B cell (primary cell): ENCODE measurements around the gene SORL1. TPM values are rescaled to one million over a fixed set of nuclear protein-coding genes. Genes with fewer than 3 reads are reported as not detected.
A peak's percentile ranks its signal among the peaks of the same experiment; 100 is the strongest.

ENCODE experiments used
- ATAC-seq: fragments of 200-7000 bp; cut with Tn5 transposase; one replicate; pipeline ENCODE4 v1.10.0; 2021; ENCODE audit warnings: low read depth, mild to moderate bottlenecking, moderate number of reproducible peaks, moderate library complexity
- CTCF ChIA-PET: fragments of 350-600 bp; sonication (Branson Sonifier 250); formaldehyde crosslinking; loops from one replicate; lab custom pipeline; 2021; ENCODE audit warnings: antibody characterized with exemption, inconsistent platforms; lab: Charles Lee
- POLR2A ChIA-PET: fragments of 350-600 bp; sonication (Branson Sonifier 250); formaldehyde crosslinking; loops from one replicate; lab custom pipeline; 2021; ENCODE audit warnings: antibody characterized with exemption; lab: Charles Lee
- DNase-seq: peaks from one replicate; pipeline ENCODE4 v3.0.0; 2013
- H2AFZ ChIP-seq: 2 replicates; pipeline ENCODE4 v1.6.1; 2012; ENCODE audit warnings: mild to moderate bottlenecking, low read depth, low read length; ENCODE audit not compliant: insufficient read depth, poor library complexity, severe bottlenecking
- H3K27ac ChIP-seq, 2 donors: 1 replicate in 1 of 2; 2 replicates in 1 of 2; pipeline ENCODE4 v1.5.1; 2012 to 2013; ENCODE audit warnings: low read length in 2 of 2, mild to moderate bottlenecking in 2 of 2, moderate library complexity in 1 of 2
- H3K27me3 ChIP-seq, 4 experiments: fragments of 200-600 bp in 1 of 4; sonication (generic) in 1 of 4; replicated peaks in 1 of 4; 1 replicate in 2 of 4; 2 replicates in 2 of 4; pipeline versions ENCODE4 v1.6.1 to v1.7.0; 2013 to 2016; ENCODE audit warnings: low read length in 3 of 4, mild to moderate bottlenecking in 2 of 4, mixed read lengths in 1 of 4, moderate library complexity in 1 of 4; ENCODE audit not compliant: insufficient read depth in 4 of 4, control insufficient read depth in 3 of 4; ENCODE audit errors: control extremely low read depth in 1 of 4
- H3K36me3 ChIP-seq, 2 experiments: replicated peaks in 1 of 2; 1 replicate in 1 of 2; 2 replicates in 1 of 2; pipeline versions ENCODE4 v1.6.1 to v1.7.1; 2013; ENCODE audit warnings: low read length in 1 of 2; ENCODE audit not compliant: insufficient read depth in 2 of 2, control insufficient read depth in 1 of 2; ENCODE audit errors: control extremely low read depth in 1 of 2, extremely low read depth in 1 of 2
- H3K4me1 ChIP-seq, 2 donors: fragments of 200-600 bp in 1 of 2; sonication (generic) in 1 of 2; 1 replicate in 1 of 2; 2 replicates in 1 of 2; pipeline versions ENCODE4 v1.5.1 to v1.6.1; 2013 to 2017; ENCODE audit warnings: low read length in 2 of 2; ENCODE audit not compliant: control insufficient read depth in 2 of 2, insufficient read depth in 2 of 2
- H3K4me2 ChIP-seq: replicated peaks from 2 replicates; pipeline ENCODE3; 2012; ENCODE audit warnings: mild to moderate bottlenecking, low read depth, low read length; ENCODE audit not compliant: poor library complexity, severe bottlenecking
- H3K4me3 ChIP-seq, 5 experiments: fragments of 200-600 bp in 1 of 5; sonication (generic) in 1 of 5; 1 replicate in 3 of 5; 2 replicates in 2 of 5; pipeline versions ENCODE4 v1.5.1 to v1.7.0; 2011 to 2016; ENCODE audit warnings: low read length in 4 of 5, mild to moderate bottlenecking in 4 of 5, low read depth in 2 of 5, control low read depth in 1 of 5, moderate library complexity in 1 of 5; ENCODE audit not compliant: insufficient read depth in 1 of 5; ENCODE audit errors: control extremely low read depth in 1 of 5, extremely low read depth in 1 of 5
- H3K79me2 ChIP-seq: fragments of 200-600 bp; sonication (generic); one replicate; pipeline ENCODE4 v1.6.0; 2016; ENCODE audit warnings: low read length; ENCODE audit not compliant: control insufficient read depth, insufficient read depth
- H3K9ac ChIP-seq: fragments of 200-600 bp; sonication (generic); 2 replicates; pipeline ENCODE4 v1.6.1; 2017; ENCODE audit warnings: mild to moderate bottlenecking, low read length, moderate library complexity
- H3K9me3 ChIP-seq, 3 donors: one replicate each; pipeline versions ENCODE4 v1.6.1 to v1.7.1; 2013; ENCODE audit warnings: low read length in 2 of 3; ENCODE audit not compliant: control insufficient read depth in 2 of 3, insufficient read depth in 1 of 3; ENCODE audit errors: control extremely low read depth in 1 of 3
- H4K20me1 ChIP-seq: 2 replicates; pipeline ENCODE4 v1.6.0; 2012; ENCODE audit warnings: mild to moderate bottlenecking, low read length; ENCODE audit not compliant: insufficient read depth, control insufficient read depth, poor library complexity, severe bottlenecking
- H3K27ac Mint-ChIP-seq: one replicate; pipeline ENCODE4 v1.8.0; 2021; ENCODE audit warnings: mixed read lengths
- H3K27me3 Mint-ChIP-seq: one replicate; pipeline ENCODE4 v1.8.0; 2021; ENCODE audit warnings: mixed read lengths
- H3K4me1 Mint-ChIP-seq: one replicate; pipeline ENCODE4 v1.8.0; 2021; ENCODE audit warnings: mixed read lengths
- H3K4me3 Mint-ChIP-seq: one replicate; pipeline ENCODE4 v1.8.0; 2021; ENCODE audit warnings: mixed read lengths
- H3K9me3 Mint-ChIP-seq: one replicate; pipeline ENCODE4 v1.8.0; 2022; ENCODE audit warnings: mixed read lengths; ENCODE audit not compliant: insufficient read depth
- CTCF ChIP-seq: fragments of 200-600 bp; IDR thresholded peaks from one replicate; pipeline ENCODE4 v1.8.0; 2022; ENCODE audit warnings: antibody characterized with exemption, mild to moderate bottlenecking
- EZH2 ChIP-seq: IDR thresholded peaks from 2 replicates; pipeline ENCODE4 v1.6.1; 2012; ENCODE audit warnings: borderline replicate concordance, low read depth, mild to moderate bottlenecking, moderate library complexity, low read length; ENCODE audit not compliant: insufficient read depth, poor library complexity, severe bottlenecking
- WGBS: methylation state at CpG from one replicate; pipeline ENCODE4 v1.1.5; 2013; ENCODE audit warnings: missing lambda C conversion rate; ENCODE audit not compliant: insufficient coverage; 5-methylcytosine and 5-hydroxymethylcytosine counted together
- intact Hi-C: fragments of 100-400 bp; cut with micrococcal nuclease; formaldehyde crosslinking; loops from one replicate; pipeline ENCODE4 v1.10.0; 2022
- polyA plus RNA-seq: library from polyadenylated mRNA; depleted of rRNA; stranded (reverse); fragments of >200 nt; gene quantifications from 2 replicates; pipeline ENCODE4 v1.2.3, GENCODE V29; 2012
- total RNA-seq, 2 donors: library from RNA; stranded (reverse); fragments of 120-200 nt in 1 of 2; gene quantifications; 1 replicate in 1 of 2; 2 replicates in 1 of 2; pipeline versions ENCODE4 v1.2.3 to v1.2.4, GENCODE V29; 2013 to 2022

Gene SORL1
- total and polyA plus RNA-seq, 2 donors (not counting 1 experiment from before 2014, with no cell fraction given), result 13.0 to 396 TPM

DNA sequence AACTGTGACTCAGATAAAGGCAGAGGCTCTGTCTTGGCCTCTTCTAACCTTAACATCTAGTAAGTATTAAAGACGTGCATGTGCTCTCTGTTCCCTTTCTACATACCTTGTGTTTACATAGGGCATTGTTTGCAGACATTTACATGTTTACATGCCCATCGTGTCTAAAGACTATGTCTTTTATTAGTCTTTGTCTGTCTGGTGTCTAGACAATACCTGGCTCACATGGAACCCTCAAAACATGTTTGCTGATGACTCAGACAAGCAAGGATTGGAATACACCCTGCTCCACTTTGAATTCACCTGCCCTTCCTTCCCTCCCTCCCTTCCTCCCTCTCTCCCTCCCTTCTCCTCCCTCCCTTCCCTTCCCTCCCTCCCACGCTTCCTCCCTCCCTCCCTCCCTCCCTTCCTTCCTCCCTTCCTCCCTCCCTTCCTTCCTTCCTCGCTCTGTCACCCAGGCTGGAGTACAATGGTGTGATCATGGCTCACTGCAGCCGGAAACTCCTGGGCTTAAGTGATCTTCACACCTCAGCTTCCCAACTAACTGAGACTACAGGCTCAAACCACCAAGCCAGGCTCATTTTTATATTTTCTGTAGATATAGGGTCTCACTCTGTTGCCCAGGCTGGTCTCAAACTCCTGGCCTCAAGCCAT, 24.4 kb downstream of the SORL1 start:
- 83% methylated on average over 1 of the region's 5 CpGs for WGBS
- TF ChIP-seq CTCF (no peak), EZH2 (no peak)
- H3K79me2 ChIP-seq, result peaks cover 36% of the 10 kb centered on the region
- no peak overlapping the region for H3K4me3 ChIP-seq
- H3K27me3 ChIP-seq, result no peaks in the 10 kb centered on the region
- no peaks in the 10 kb centered on the region for H3K9me3 Mint-ChIP-seq
- H3K4me3 Mint-ChIP-seq, result no peak overlapping the region
- H3K9me3 ChIP-seq, result no peaks in the 10 kb centered on the region
- DNase-seq (no peak), ATAC-seq (no peak)
- H3K4me1 ChIP-seq, result peaks cover 14 to 19% of the 10 kb centered on the region in 2 donors
- intact Hi-C loops, result no loop called here
- H3K9ac ChIP-seq, result no peak overlapping the region
- ChIA-PET POLR2A (no interaction called here), CTCF (no interaction called here)
- no peak overlapping the region for H3K4me2 ChIP-seq
- H3K36me3 ChIP-seq, result peaks cover 0 to 16% of the 10 kb centered on the region in 2 experiments
- H3K27ac ChIP-seq, result no peak overlapping the region
- peaks cover 38% of the 10 kb centered on the region for H3K4me1 Mint-ChIP-seq
- H4K20me1 ChIP-seq, result no peaks in the 10 kb centered on the region
- no peak overlapping the region for H2AFZ ChIP-seq
- no peak overlapping the region for H3K27ac Mint-ChIP-seq
- H3K27me3 Mint-ChIP-seq, result no peaks in the 10 kb centered on the region

- Mint-ChIP-seq H3K4me1 (peaks cover 52% of the 10 kb centered on the region), H3K27ac (no peak overlapping the region), H3K9me3 (no peaks in the 10 kb centered on the region), H3K4me3 (peak overlapping the region; percentile 7), H3K27me3 (no peaks in the 10 kb centered on the region)
- POLR2A ChIA-PET, result no interaction called here
- Histone ChIP-seq H3K36me3 (peaks cover 0 to 14% of the 10 kb centered on the region in 2 experiments), H4K20me1 (no peaks in the 10 kb centered on the region), H3K27me3 (no peaks in the 10 kb centered on the region), H3K79me2 (peaks cover 24% of the 10 kb centered on the region), H2AFZ (no peak overlapping the region), H3K4me3 (no peak overlapping the region), H3K4me2 (peak overlapping the region; percentile 54), H3K4me1 (peaks cover 33 to 37% of the 10 kb centered on the region in 2 donors), H3K27ac (no peak overlapping the region), H3K9me3 (no peaks in the 10 kb centered on the region), H3K9ac (no peak overlapping the region)
- TF ChIP-seq CTCF (no peak), EZH2 (no peak)
- 99% methylated on average over 17 of the region's 18 CpGs for WGBS
- intact Hi-C loops, result no loop called here
- CTCF ChIA-PET, result no interaction called here
- DNase-seq (no peak), ATAC-seq (no peak)
Measured at GRCh38 chr11:121478226-121478894, 26.2 kb downstream of the SORL1 start.
